IMR-90 (cell line): ENCODE data around the gene PLXND1. TPM values are rescaled to one million over a fixed set of nuclear protein-coding genes. Genes with fewer than 3 reads are reported as not detected.

Source experiments
- ATAC-seq: fragments of 200-7000 bp; cut with Tn5 transposase; 2 replicates; pipeline ENCODE4 v1.9.1; 2020; ENCODE audit warnings: low read depth, mild to moderate bottlenecking, moderate library complexity
- BruUV-seq: library from RNA; stranded (reverse); fragments of 400-500 nt; replicated peaks from 2 replicates; lab custom pipeline; 2021; lab: Mats Ljungman, UMichigan
- CTCF ChIA-PET: fragments of 300-600 bp; formaldehyde crosslinking; extraction: SDS; loops from one replicate; lab custom pipeline; 2021; ENCODE audit warnings: antibody characterized with exemption; lab: Yijun Ruan, JAX
- POLR2A ChIA-PET: fragments of 300-600 bp; sonication (Branson Sonifier 250); formaldehyde crosslinking; loops from one replicate; lab custom pipeline; 2022; ENCODE audit warnings: antibody characterized with exemption; ENCODE audit not compliant: unreplicated experiment; lab: Charles Lee
- DNase-seq: peaks from one replicate; pipeline ENCODE4 v3.0.0; 2013
- H2AFZ ChIP-seq: replicated peaks from 2 replicates; pipeline ENCODE3; 2013; ENCODE audit warnings: low read length, mild to moderate bottlenecking; ENCODE audit not compliant: poor library complexity
- H2AK5ac ChIP-seq: 2 replicates; pipeline ENCODE4 v1.6.1; 2013; ENCODE audit warnings: low read depth, low read length, inconsistent platforms
- H2AK9ac ChIP-seq: replicated peaks from 2 replicates; pipeline ENCODE3; 2013; ENCODE audit warnings: mild to moderate bottlenecking, low read depth, low read length, moderate library complexity; ENCODE audit not compliant: poor library complexity
- H2BK120ac ChIP-seq: 2 replicates; pipeline ENCODE4 v1.6.1; 2013; ENCODE audit warnings: low read depth, low read length, inconsistent platforms
- H2BK15ac ChIP-seq: 3 replicates; pipeline ENCODE4 v1.6.1; 2013; ENCODE audit warnings: low read depth, low read length, inconsistent platforms
- H2BK20ac ChIP-seq: 2 replicates; pipeline ENCODE4 v1.6.1; 2013; ENCODE audit warnings: low read depth, mild to moderate bottlenecking, inconsistent platforms, low read length, moderate library complexity
- H2BK5ac ChIP-seq: 2 replicates; pipeline ENCODE4 v1.6.1; 2013; ENCODE audit warnings: mild to moderate bottlenecking, low read depth, low read length, inconsistent platforms; ENCODE audit not compliant: poor library complexity, severe bottlenecking
- H3K14ac ChIP-seq: replicated peaks from 2 replicates; pipeline ENCODE4 v1.6.1; 2013; ENCODE audit warnings: low read depth, low read length, inconsistent platforms
- H3K18ac ChIP-seq: 2 replicates; pipeline ENCODE4 v1.6.1; 2013; ENCODE audit warnings: low read depth, low read length, control low read depth
- H3K23ac ChIP-seq: 2 replicates; pipeline ENCODE4 v1.6.1; 2013; ENCODE audit warnings: low read depth, low read length, inconsistent platforms
- H3K27ac ChIP-seq: 2 replicates; pipeline ENCODE4 v1.5.1; 2013; ENCODE audit warnings: mild to moderate bottlenecking, control low read depth, low read length; ENCODE audit not compliant: insufficient read depth
- H3K27me3 ChIP-seq: 2 replicates; pipeline ENCODE4 v1.6.1; 2013; ENCODE audit warnings: low read length; ENCODE audit not compliant: control insufficient read depth, insufficient read depth
- H3K36me3 ChIP-seq: 2 replicates; pipeline ENCODE4 v1.6.1; 2013; ENCODE audit warnings: low read length, mixed read lengths; ENCODE audit not compliant: control insufficient read depth, insufficient read depth
- H3K4ac ChIP-seq: 2 replicates; pipeline ENCODE4 v1.6.1; 2013; ENCODE audit warnings: low read depth, low read length, inconsistent platforms
- H3K4me1 ChIP-seq: 2 replicates; pipeline ENCODE4 v1.6.1; 2013; ENCODE audit warnings: low read length, mixed read lengths; ENCODE audit not compliant: control insufficient read depth, insufficient read depth
- H3K4me2 ChIP-seq: 2 replicates; pipeline ENCODE4 v1.6.1; 2013; ENCODE audit warnings: low read depth, mild to moderate bottlenecking, control low read depth, low read length, moderate library complexity
- H3K4me3 ChIP-seq: 2 replicates; pipeline ENCODE4 v1.5.1; 2013; ENCODE audit warnings: low read depth, mild to moderate bottlenecking, control low read depth, low read length, moderate library complexity; ENCODE audit not compliant: insufficient read depth
- H3K56ac ChIP-seq: 2 replicates; pipeline ENCODE4 v1.6.1; 2013; ENCODE audit warnings: low read length, inconsistent platforms; ENCODE audit not compliant: insufficient read depth; ENCODE audit errors: extremely low read depth
- H3K79me1 ChIP-seq, 2 experiments: 2 replicates each; pipeline ENCODE4 v1.6.1; 2013; ENCODE audit warnings: low read length in 2 of 2, inconsistent platforms in 1 of 2, low read depth in 1 of 2
- H3K9ac ChIP-seq: 2 replicates; pipeline ENCODE4 v1.6.1; 2013; ENCODE audit warnings: low read depth, low read length, control low read depth
- H3K9me1 ChIP-seq: 2 replicates; pipeline ENCODE4 v1.6.1; 2013; ENCODE audit warnings: low read length, inconsistent platforms; ENCODE audit not compliant: insufficient read depth
- H3K9me3 ChIP-seq: 2 replicates; pipeline ENCODE4 v1.6.1; 2013; ENCODE audit warnings: low read length; ENCODE audit not compliant: control insufficient read depth, insufficient read depth
- H4K20me1 ChIP-seq: 2 replicates; pipeline ENCODE4 v1.6.1; 2013; ENCODE audit warnings: low read length, inconsistent platforms; ENCODE audit not compliant: insufficient read depth
- H4K5ac ChIP-seq: 2 replicates; pipeline ENCODE4 v1.6.1; 2013; ENCODE audit warnings: mild to moderate bottlenecking, low read depth, low read length, control low read depth
- H4K8ac ChIP-seq, 2 experiments: 2 replicates each; pipeline ENCODE4 v1.6.1; 2013; ENCODE audit warnings: low read depth in 2 of 2, low read length in 2 of 2, control low read depth in 1 of 2, inconsistent platforms in 1 of 2
- H4K91ac ChIP-seq: 2 replicates; pipeline ENCODE4 v1.6.1; 2013; ENCODE audit warnings: low read depth, low read length, inconsistent platforms; ENCODE audit not compliant: insufficient read depth
- CEBPB ChIP-seq: IDR thresholded peaks from 2 replicates; pipeline ENCODE4 v1.6.1; 2012; ENCODE audit warnings: low read depth, low read length, improper control_type of control experiment
- MAFK ChIP-seq: IDR thresholded peaks from 2 replicates; pipeline ENCODE4 v1.6.1; 2012; ENCODE audit warnings: low read depth, low read length, improper control_type of control experiment
- MXI1 ChIP-seq: IDR thresholded peaks from 2 replicates; pipeline ENCODE4 v1.6.1; 2012; ENCODE audit warnings: low read depth, mild to moderate bottlenecking, low read length, moderate library complexity, borderline replicate concordance
- NFE2L2 ChIP-seq: fragments of 150-350 bp; IDR thresholded peaks from 2 replicates; pipeline ENCODE4 v1.6.1; 2016; ENCODE audit warnings: low read depth, mild to moderate bottlenecking, low read length
- RCOR1 ChIP-seq: IDR thresholded peaks from 2 replicates; pipeline ENCODE4 v1.6.1; 2012; ENCODE audit warnings: mild to moderate bottlenecking, low read length, improper control_type of control experiment; ENCODE audit not compliant: insufficient replicate concordance
- WGBS, 2 experiments: methylation state at CpG; one replicate each; pipeline versions ENCODE4 v1.1.5 to v1.1.7; 2013; ENCODE audit warnings: missing lambda C conversion rate in 2 of 2; ENCODE audit not compliant: insufficient read length in 1 of 2; ENCODE audit errors: extremely low coverage in 2 of 2; 5-methylcytosine and 5-hydroxymethylcytosine counted together
- dilution Hi-C: fragments of 300-500 bp; cut with HindIII; formaldehyde crosslinking; loops from one replicate; pipeline ENCODE4 v1.14.3; 2018; ENCODE audit warnings: low sequenced_read_pairs; ENCODE audit not compliant: unreplicated experiment
- in situ Hi-C: fragments of 300-500 bp; cut with MboI; formaldehyde crosslinking; loops from 3 replicates; pipeline ENCODE4 v1.14.3; 2019; ENCODE audit warnings: low sequenced_read_pairs, inconsistent platforms, mixed read lengths
- intact Hi-C: fragments of 100-400 bp; cut with micrococcal nuclease; formaldehyde crosslinking; loops from 2 replicates; pipeline ENCODE4 v1.10.0; 2022
- polyA plus RNA-seq, 3 experiments: library from polyadenylated mRNA; depleted of rRNA; stranded (reverse); fragments of >200 nt; gene quantifications; 2 replicates each; pipeline ENCODE4 v1.2.3, GENCODE V29; 2012; ENCODE audit warnings: low replicate concordance in 1 of 3
- total RNA-seq: library from RNA; depleted of rRNA; stranded (reverse); fragments of >200 nt; gene quantifications from 2 replicates; pipeline ENCODE4 v1.2.3, GENCODE V29; 2012
- TF ChIP-seq, protein P1 (sequence below): fragments of 150-350 bp; IDR thresholded peaks from 2 replicates; pipeline ENCODE4 v1.6.1; 2017; ENCODE audit warnings: mild to moderate bottlenecking, antibody characterized with exemption, low read length, low read depth

The PLXND1 gene
- total and polyA plus RNA-seq, 2 of the 4 experiments (the other 2 are of a cell fraction) = 19.2 to 67.1 TPM

DNA sequence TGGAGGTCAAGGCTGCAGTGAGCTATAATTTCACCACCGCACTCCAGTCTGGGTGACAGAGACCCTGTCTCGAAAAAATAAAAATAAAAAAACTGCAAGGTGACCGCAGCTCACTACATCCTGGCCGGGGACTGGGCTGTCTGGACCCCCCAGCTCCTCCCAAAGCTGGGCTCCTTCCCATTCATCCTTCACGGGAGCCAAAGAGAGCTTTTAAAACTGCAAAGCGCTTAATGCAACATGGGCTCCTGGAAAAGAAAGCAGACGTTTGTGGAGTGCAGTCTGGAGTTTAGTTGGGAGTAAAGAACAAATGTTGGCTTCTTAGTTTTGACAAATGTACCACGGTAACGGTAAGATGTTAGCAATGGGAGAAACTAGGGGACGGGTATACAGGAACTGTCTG, 12.1 kb downstream of the PLXND1 start:
- Histone ChIP-seq H3K4me1 (peaks cover 49% of the 10 kb centered on the region), H3K14ac (no peak overlapping the region), H4K5ac (no peak overlapping the region), H3K9me1 (peaks cover 26% of the 10 kb centered on the region), H4K8ac (peak overlapping the region in 1 of 2 experiments; percentile 35; a peak in 1 of 4 replicates), H3K27me3 (no peaks in the 10 kb centered on the region), H4K91ac (no peak overlapping the region), H3K9me3 (no peaks in the 10 kb centered on the region), H3K4ac (peak overlapping the region; percentile 73), H3K23ac (peak overlapping the region; percentile 65; the same call in 1 of the 2 replicates), H2AK5ac (peak overlapping the region; percentile 59), H2BK120ac (peak overlapping the region; percentile 70; the same call in 1 of the 2 replicates), H3K27ac (no peak overlapping the region), H3K36me3 (no peaks in the 10 kb centered on the region), H2BK20ac (no peak overlapping the region), H3K56ac (no peak overlapping the region), H2AK9ac (no peak overlapping the region), H2BK15ac (0 out of 3 replicates have a peak overlapping the region, but pooled peaks have one; percentile 10), H2AFZ (peak overlapping the region; percentile 24), H2BK5ac (no peak overlapping the region), H3K4me2 (no peak overlapping the region), H3K9ac (no peak overlapping the region), H3K18ac (no peak overlapping the region), H4K20me1 (no peaks in the 10 kb centered on the region; the same call in 1 of the 2 replicates), H3K4me3 (no peak overlapping the region), H3K79me1 (peaks cover 27 to 87% of the 10 kb centered on the region in 2 experiments; a peak in 3 of 4 replicates)
- dilution Hi-C loops = no loop called here
- DNase-seq (no peak), ATAC-seq (no peak)
- in situ Hi-C loops = no loop called here
- TF ChIP-seq RCOR1 = no peak
- no peak for TF ChIP-seq MXI1
- no peak for TF ChIP-seq CEBPB
- TF ChIP-seq MAFK = no peak
- TF ChIP-seq, protein P1, sequence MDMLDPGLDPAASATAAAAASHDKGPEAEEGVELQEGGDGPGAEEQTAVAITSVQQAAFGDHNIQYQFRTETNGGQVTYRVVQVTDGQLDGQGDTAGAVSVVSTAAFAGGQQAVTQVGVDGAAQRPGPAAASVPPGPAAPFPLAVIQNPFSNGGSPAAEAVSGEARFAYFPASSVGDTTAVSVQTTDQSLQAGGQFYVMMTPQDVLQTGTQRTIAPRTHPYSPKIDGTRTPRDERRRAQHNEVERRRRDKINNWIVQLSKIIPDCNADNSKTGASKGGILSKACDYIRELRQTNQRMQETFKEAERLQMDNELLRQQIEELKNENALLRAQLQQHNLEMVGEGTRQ = no peak
- TF ChIP-seq NFE2L2 = no peak
- ChIA-PET CTCF (no interaction called here), POLR2A (no interaction called here)
- BruUV-seq = no TSS peak
- no CpG with 5 or more reads among the region's 10 CpGs for WGBS, 2 experiments
- intact Hi-C loops = no loop called here
